A549 (cell line): ENCODE results near the gene UTP3. TPM values are rescaled to one million over a fixed set of nuclear protein-coding genes. Genes with fewer than 3 reads are reported as not detected.
"Not testable (repeated sequence)": the region's sequence is repeated elsewhere in the genome, so short reads cannot be mapped to it uniquely, and the experiment has no call there.

Source experiments
- ATAC-seq, 2 experiments: fragments of 200-7000 bp in 1 of 2; fragments of >200 bp in 1 of 2; cut with Nextera tagmentation in 1 of 2; cut with Tn5 transposase in 1 of 2; 3 replicates each; pipeline versions ENCODE4 v1.8.0 to v1.9.1; 2018 to 2020; ENCODE audit warnings: mild to moderate bottlenecking in 1 of 2, moderate library complexity in 1 of 2
- CTCF ChIA-PET: fragments of 300-600 bp; sonication (Branson Sonifier 250); formaldehyde crosslinking; extraction: SDS; loops from one replicate; lab custom pipeline; 2021; ENCODE audit warnings: antibody characterized with exemption, inconsistent platforms; lab: Yijun Ruan, JAX
- POLR2A ChIA-PET: fragments of 350-600 bp; formaldehyde crosslinking; extraction: SDS; loops from one replicate; lab custom pipeline; 2021; ENCODE audit warnings: antibody characterized with exemption, inconsistent platforms; lab: Yijun Ruan, JAX
- DNase-seq, 2 experiments: peaks; one replicate each; pipeline versions ENCODE4 v3.0.0 to v3.0.0-alpha.2; 2011 to 2016; ENCODE audit warnings: low read depth in 1 of 2, low spot score in 1 of 2
- FAIRE-seq: peaks from 2 replicates; lab custom pipeline; 2011; peaks lifted over from hg19 to GRCh38; lab: Jason Lieb, UNC
- H3K27ac ChIP-seq, 2 experiments: fragments of >200 bp; sonication (Bioruptor Twin); formaldehyde crosslinking; 3 replicates each; pipeline ENCODE4 v1.5.1; 2016 to 2017
- H3K4me1 ChIP-seq: fragments of >200 bp; sonication (Bioruptor Twin); formaldehyde crosslinking; 3 replicates; pipeline ENCODE4 v1.6.1; 2016
- H3K4me2 ChIP-seq: fragments of >200 bp; sonication (Bioruptor Twin); formaldehyde crosslinking; 3 replicates; pipeline ENCODE4 v1.6.1; 2016
- H3K4me3 ChIP-seq: fragments of >200 bp; sonication (Bioruptor Twin); formaldehyde crosslinking; 3 replicates; pipeline ENCODE4 v1.5.1; 2016
- H3K9me3 ChIP-seq: fragments of >200 bp; sonication (Bioruptor Twin); formaldehyde crosslinking; 3 replicates; pipeline ENCODE4 v1.6.1; 2016
- EP300 ChIP-seq, 2 experiments: fragments of >200 bp; sonication (Bioruptor Twin); formaldehyde crosslinking; IDR thresholded peaks; 2 replicates in 1 of 2; 3 replicates in 1 of 2; pipeline ENCODE4 v1.6.1; 2016 to 2017
- ESRRA ChIP-seq: fragments of 150-350 bp; IDR thresholded peaks from 2 replicates; pipeline ENCODE4 v1.6.1; 2014; ENCODE audit warnings: mild to moderate bottlenecking, low read length, borderline replicate concordance
- FOSL2 ChIP-seq, 2 experiments: fragments of 450-650 bp in 1 of 2; fragments of >200 bp in 1 of 2; sonication (Bioruptor Twin) in 1 of 2; formaldehyde crosslinking; IDR thresholded peaks; 2 replicates each; pipeline versions ENCODE4 v1.5.0 to v1.6.1; 2016 to 2020; ENCODE audit warnings: mild to moderate bottlenecking in 1 of 2, moderate library complexity in 1 of 2
- FOXS1 ChIP-seq: fragments of 250-450 bp; sonication (Bioruptor Pico); IDR thresholded peaks from 2 replicates; pipeline ENCODE4 v1.5.0; 2020; ENCODE audit warnings: mild to moderate bottlenecking, moderate library complexity
- GATA3 ChIP-seq: IDR thresholded peaks from 2 replicates; pipeline ENCODE4 v1.6.1; 2012; ENCODE audit warnings: borderline replicate concordance
- HDAC2 ChIP-seq: fragments of 200-600 bp; sonication (generic); IDR thresholded peaks from 2 replicates; pipeline ENCODE4 v1.6.1; 2016
- HEYL ChIP-seq: fragments of 250-450 bp; sonication (Bioruptor Pico); IDR thresholded peaks from 2 replicates; pipeline ENCODE4 v1.8.0; 2021; ENCODE audit warnings: mild to moderate bottlenecking, moderate library complexity
- HOXA7 ChIP-seq: fragments of 250-450 bp; sonication (Bioruptor Pico); IDR thresholded peaks from 2 replicates; pipeline ENCODE4 v1.5.0; 2020; ENCODE audit warnings: mild to moderate bottlenecking, moderate library complexity
- JUN ChIP-seq, 2 experiments: fragments of >200 bp; sonication (Bioruptor Twin); formaldehyde crosslinking; IDR thresholded peaks; 2 replicates in 1 of 2; 3 replicates in 1 of 2; pipeline ENCODE4 v1.6.1; 2016 to 2017
- KDM1A ChIP-seq: fragments of 200-600 bp; sonication (generic); IDR thresholded peaks from 2 replicates; pipeline ENCODE4 v1.6.1; 2016; ENCODE audit warnings: low read depth, mild to moderate bottlenecking
- MAZ ChIP-seq: fragments of 150-350 bp; IDR thresholded peaks from 2 replicates; pipeline ENCODE4 v1.6.1; 2014; ENCODE audit warnings: antibody characterized with exemption, low read depth, low read length, borderline replicate concordance
- MYC ChIP-seq: IDR thresholded peaks from 2 replicates; pipeline ENCODE4 v1.6.1; 2012; ENCODE audit warnings: mild to moderate bottlenecking, inconsistent platforms, low read length, improper control_type of control experiment, borderline replicate concordance
- NR3C1 ChIP-seq: fragments of >200 bp; sonication (Bioruptor Twin); formaldehyde crosslinking; IDR thresholded peaks from 3 replicates; pipeline ENCODE4 v1.6.1; 2017
- PBX3 ChIP-seq: IDR thresholded peaks from 2 replicates; pipeline ENCODE4 v1.6.1; 2012
- POLR2AphosphoS2 ChIP-seq: conservative IDR thresholded peaks from 2 replicates; pipeline ENCODE4 v1.6.1; 2012; ENCODE audit warnings: low read length, improper control_type of control experiment, inconsistent platforms
- RARB ChIP-seq: fragments of 250-450 bp; sonication (Bioruptor Pico); IDR thresholded peaks from 2 replicates; pipeline ENCODE4 v1.8.0; 2021; ENCODE audit warnings: mild to moderate bottlenecking, moderate library complexity
- SMC3 ChIP-seq: fragments of >200 bp; sonication (Bioruptor Twin); formaldehyde crosslinking; IDR thresholded peaks from 3 replicates; pipeline ENCODE4 v1.6.1; 2018; ENCODE audit warnings: inconsistent platforms
- ZFP36 ChIP-seq: fragments of 450-650 bp; IDR thresholded peaks from 2 replicates; pipeline ENCODE4 v1.6.1; 2014; ENCODE audit warnings: borderline replicate concordance; ENCODE audit not compliant: partially characterized antibody
- whole genome bisulfite sequencing: methylation state at CpG from one replicate; pipeline ENCODE4 v1.1.6; 2017; ENCODE audit errors: missing lambda C conversion rate; 5-methylcytosine and 5-hydroxymethylcytosine counted together
- polyA plus RNA-seq, 4 experiments: library from polyadenylated mRNA; depleted of rRNA in 3 of 4; stranded (reverse); fragments of >200 nt; fragmentation: RNase III in 1 of 4; extraction: RNeasy Plus Mini Kit Qiagen cat#74134 plus additional on column Dnase treatment in 1 of 4; gene quantifications; 2 replicates in 3 of 4; 3 replicates in 1 of 4; pipeline ENCODE4 v1.2.3, GENCODE V29; 2011 to 2017
- TF ChIP-seq, protein P1 (sequence below): fragments of 250-450 bp; sonication (Bioruptor Pico); IDR thresholded peaks from 2 replicates; pipeline ENCODE4 v1.5.0; 2020; ENCODE audit warnings: low read depth, mild to moderate bottlenecking, moderate library complexity
- TF ChIP-seq, protein P2 (sequence below): fragments of 250-450 bp; sonication (Bioruptor Pico); IDR thresholded peaks from 2 replicates; pipeline ENCODE4 v1.5.0; 2021; ENCODE audit warnings: mild to moderate bottlenecking, moderate library complexity, borderline replicate concordance

The UTP3 gene
- polyA plus RNA-seq, 2 of the 4 experiments (the other 2 are of a cell fraction): 24.8 to 44.6 TPM

GRCh38 chr4:70678383-70678999, 9.8 kb upstream of the UTP3 start:
- no peaks in the 10 kb centered on the region for H3K9me3 ChIP-seq
- POLR2A ChIA-PET: interaction anchor here (1.0 to 1.4 kb wide), 2 partner anchors 10 to 27 kb away, joined by 3 to 4 read pairs; partner anchors contain the start of gene UTP3
- no peaks in the 10 kb centered on the region for H3K4me1 ChIP-seq
- H3K4me2 ChIP-seq: no peak overlapping the region
- CTCF ChIA-PET: no interaction called here
- 91% methylated on average over 1 of the region's 1 CpG for WGBS
- no peak overlapping the region for H3K4me3 ChIP-seq
- TF ChIP-seq HEYL (CRISPR knock-in tag): no peak
- no peak for TF ChIP-seq FOXS1
- no peak for TF ChIP-seq PBX3
- TF ChIP-seq JUN (IDR thresholded peaks at IDR 0.05): no peak
- TF ChIP-seq ZFP36: no peak
- TF ChIP-seq, protein P1, sequence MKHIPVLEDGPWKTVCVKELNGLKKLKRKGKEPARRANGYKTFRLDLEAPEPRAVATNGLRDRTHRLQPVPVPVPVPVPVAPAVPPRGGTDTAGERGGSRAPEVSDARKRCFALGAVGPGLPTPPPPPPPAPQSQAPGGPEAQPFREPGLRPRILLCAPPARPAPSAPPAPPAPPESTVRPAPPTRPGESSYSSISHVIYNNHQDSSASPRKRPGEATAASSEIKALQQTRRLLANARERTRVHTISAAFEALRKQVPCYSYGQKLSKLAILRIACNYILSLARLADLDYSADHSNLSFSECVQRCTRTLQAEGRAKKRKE (CRISPR knock-in tag): no peak
- TF ChIP-seq FOSL2 (IDR thresholded peaks at IDR 0.05): no peak
- TF ChIP-seq FOSL2 (CRISPR knock-in tag; IDR thresholded peaks at IDR 0.05): no peak
- no peak for TF ChIP-seq RARB (CRISPR knock-in tag)
- no peak for TF ChIP-seq KDM1A
- no peak for TF ChIP-seq MAZ
- no peak for TF ChIP-seq GATA3
- H3K27ac ChIP-seq: no peak overlapping the region
- ATAC-seq (no peak), DNase-seq (no peak), FAIRE-seq (no peak)

- FAIRE-seq (no peak), ATAC-seq (no peak), DNase-seq (no peak)
- Histone ChIP-seq H3K9me3 (no peaks in the 10 kb centered on the region), H3K4me1 (no peaks in the 10 kb centered on the region), H3K4me3 (no peak overlapping the region), H3K4me2 (no peak overlapping the region), H3K27ac (no peak overlapping the region)
- ChIA-PET POLR2A (no interaction called here), CTCF (no interaction called here)
- TF ChIP-seq ESRRA (no peak), EP300 (IDR thresholded peaks at IDR 0.05) (no peak)
Observed at GRCh38 chr4:70680934-70681333, 7.4 kb upstream of the UTP3 start.

DNA sequence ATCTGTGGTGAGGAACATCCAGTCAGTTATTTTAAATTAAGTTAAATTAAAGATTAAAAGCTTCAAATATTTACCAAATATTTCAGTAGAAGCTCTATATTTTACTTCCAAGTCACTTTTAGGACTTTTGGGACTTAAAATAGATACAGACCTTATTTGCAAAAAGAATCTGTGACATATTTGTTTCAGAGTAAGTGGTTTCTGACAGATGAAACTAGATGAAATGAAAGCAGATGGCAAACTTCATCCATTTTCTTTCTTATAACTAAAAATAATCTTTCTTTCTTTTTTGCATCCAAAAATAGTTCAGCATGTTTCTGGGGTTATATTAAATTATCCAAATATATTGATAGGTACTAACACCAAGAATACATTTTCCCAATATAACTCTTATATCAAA, 6.6 kb upstream of the UTP3 start:
- CTCF ChIA-PET: no interaction called here
- TF ChIP-seq, protein P2, sequence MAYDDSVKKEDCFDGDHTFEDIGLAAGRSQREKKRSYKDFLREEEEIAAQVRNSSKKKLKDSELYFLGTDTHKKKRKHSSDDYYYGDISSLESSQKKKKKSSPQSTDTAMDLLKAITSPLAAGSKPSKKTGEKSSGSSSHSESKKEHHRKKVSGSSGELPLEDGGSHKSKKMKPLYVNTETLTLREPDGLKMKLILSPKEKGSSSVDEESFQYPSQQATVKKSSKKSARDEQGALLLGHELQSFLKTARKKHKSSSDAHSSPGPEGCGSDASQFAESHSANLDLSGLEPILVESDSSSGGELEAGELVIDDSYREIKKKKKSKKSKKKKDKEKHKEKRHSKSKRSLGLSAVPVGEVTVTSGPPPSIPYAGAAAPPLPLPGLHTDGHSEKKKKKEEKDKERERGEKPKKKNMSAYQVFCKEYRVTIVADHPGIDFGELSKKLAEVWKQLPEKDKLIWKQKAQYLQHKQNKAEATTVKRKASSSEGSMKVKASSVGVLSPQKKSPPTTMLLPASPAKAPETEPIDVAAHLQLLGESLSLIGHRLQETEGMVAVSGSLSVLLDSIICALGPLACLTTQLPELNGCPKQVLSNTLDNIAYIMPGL (CRISPR knock-in tag): no peak
- TF ChIP-seq HOXA7 (CRISPR knock-in tag): no peak
- no peak for TF ChIP-seq HDAC2
- TF ChIP-seq POLR2AphosphoS2: no peak
- TF ChIP-seq SMC3: no peak
- TF ChIP-seq MYC: no peak
- TF ChIP-seq, protein P1 (CRISPR knock-in tag): no peak
- TF ChIP-seq NR3C1: no peak
- POLR2A ChIA-PET: no interaction called here
- DNase-seq: no peak
- no peak overlapping the region for H3K4me3 ChIP-seq
- no peak for ATAC-seq
- no peak overlapping the region for H3K4me2 ChIP-seq
- H3K9me3 ChIP-seq: no peaks in the 10 kb centered on the region
- no peak for FAIRE-seq
- no peak overlapping the region for H3K27ac ChIP-seq
- no peaks in the 10 kb centered on the region for H3K4me1 ChIP-seq

GRCh38 chr4:70682142-70682541, 6.2 kb upstream of the UTP3 start:
- H3K27ac ChIP-seq, ATAC-seq, H3K4me3 ChIP-seq, H3K9me3 ChIP-seq, CTCF ChIA-PET, H3K4me1 ChIP-seq, H3K4me2 ChIP-seq, FAIRE-seq, DNase-seq, POLR2A ChIA-PET: not testable (repeated sequence)
- 61% methylated on average over 3 of the region's 3 CpGs for WGBS
